H9 (cell line): ENCODE data around the gene YIPF1. TPM values are rescaled to one million over a fixed set of nuclear protein-coding genes. Genes with fewer than 3 reads are reported as not detected.
"Not testable (repeated sequence)": the region's sequence is repeated elsewhere in the genome, so short reads cannot be mapped to it uniquely, and the experiment has no call there.

Source experiments
- DNase-seq: peaks from one replicate; pipeline ENCODE4 v3.0.0-alpha.2; 2017
- H2AFZ ChIP-seq: one replicate; pipeline ENCODE4 v1.6.1; 2013; ENCODE audit warnings: mild to moderate bottlenecking, low read length, control low read depth, moderate library complexity
- H2AK5ac ChIP-seq: 2 replicates; pipeline ENCODE4 v1.6.1; 2013; ENCODE audit warnings: low read length, control low read depth, mixed read lengths; ENCODE audit not compliant: insufficient read length
- H2BK120ac ChIP-seq: one replicate; pipeline ENCODE4 v1.6.1; 2013; ENCODE audit warnings: low read depth, mild to moderate bottlenecking, low read length, control low read depth, inconsistent platforms; ENCODE audit not compliant: poor library complexity, severe bottlenecking
- H2BK12ac ChIP-seq: 2 replicates; pipeline ENCODE4 v1.6.1; 2013; ENCODE audit warnings: low read length, control low read depth, mixed read lengths, low read depth; ENCODE audit not compliant: insufficient read length
- H2BK15ac ChIP-seq: 2 replicates; pipeline ENCODE4 v1.6.1; 2013; ENCODE audit warnings: low read depth, low read length, control low read depth
- H2BK20ac ChIP-seq: one replicate; pipeline ENCODE4 v1.6.1; 2013; ENCODE audit warnings: low read depth, mild to moderate bottlenecking, low read length, control low read depth, inconsistent platforms; ENCODE audit not compliant: poor library complexity, severe bottlenecking
- H2BK5ac ChIP-seq: 2 replicates; pipeline ENCODE4 v1.6.1; 2013; ENCODE audit warnings: low read length, control low read depth, mixed read lengths; ENCODE audit not compliant: insufficient read length
- H3K14ac ChIP-seq: 2 replicates; pipeline ENCODE4 v1.6.1; 2013; ENCODE audit warnings: low read length, control low read depth; ENCODE audit not compliant: insufficient read depth
- H3K18ac ChIP-seq: 2 replicates; pipeline ENCODE4 v1.6.1; 2013; ENCODE audit warnings: low read depth, mild to moderate bottlenecking, mixed read lengths, low read length, control low read depth; ENCODE audit not compliant: insufficient read length
- H3K23ac ChIP-seq: 2 replicates; pipeline ENCODE4 v1.6.1; 2013; ENCODE audit warnings: low read length, control low read depth, mixed read lengths, low read depth; ENCODE audit not compliant: insufficient read length
- H3K23me2 ChIP-seq: 2 replicates; pipeline ENCODE4 v1.6.1; 2013; ENCODE audit warnings: low read depth, mild to moderate bottlenecking, mixed read lengths, low read length, control low read depth; ENCODE audit not compliant: insufficient read length, poor library complexity, severe bottlenecking
- H3K27ac ChIP-seq: 2 replicates; pipeline ENCODE4 v1.5.1; 2013; ENCODE audit warnings: low read length, control low read depth, mixed read lengths, low read depth; ENCODE audit not compliant: insufficient read length
- H3K27me3 ChIP-seq: 2 replicates; pipeline ENCODE4 v1.6.1; 2013; ENCODE audit warnings: low read length, control low read depth, inconsistent platforms; ENCODE audit not compliant: insufficient read depth
- H3K4ac ChIP-seq: 2 replicates; pipeline ENCODE4 v1.6.1; 2013; ENCODE audit warnings: low read depth, mild to moderate bottlenecking, control low read depth, inconsistent platforms, low read length, moderate library complexity
- H3K4me1 ChIP-seq: 2 replicates; pipeline ENCODE4 v1.6.1; 2013; ENCODE audit warnings: low read length, control low read depth, inconsistent platforms; ENCODE audit not compliant: insufficient read depth
- H3K4me2 ChIP-seq: 2 replicates; pipeline ENCODE4 v1.6.1; 2013; ENCODE audit warnings: low read length, control low read depth, mixed read lengths; ENCODE audit not compliant: insufficient read length, insufficient read depth
- H3K56ac ChIP-seq: 2 replicates; pipeline ENCODE4 v1.6.1; 2013; ENCODE audit warnings: low read depth, mild to moderate bottlenecking, mixed read lengths, low read length, control low read depth; ENCODE audit not compliant: insufficient read length
- H3K79me1 ChIP-seq: 2 replicates; pipeline ENCODE4 v1.6.1; 2013; ENCODE audit warnings: low read depth, mild to moderate bottlenecking, moderate library complexity, low read length, control low read depth, inconsistent platforms; ENCODE audit not compliant: insufficient read depth, poor library complexity, severe bottlenecking
- H3K79me2 ChIP-seq: 2 replicates; pipeline ENCODE4 v1.6.1; 2013; ENCODE audit warnings: low read length, control low read depth, inconsistent platforms; ENCODE audit not compliant: insufficient read depth
- H3K9ac ChIP-seq: 2 replicates; pipeline ENCODE4 v1.6.1; 2013; ENCODE audit warnings: low read length, control low read depth, mixed read lengths; ENCODE audit not compliant: insufficient read length; ENCODE audit errors: extremely low read depth
- H3K9me3 ChIP-seq: one replicate; pipeline ENCODE4 v1.6.1; 2013; ENCODE audit warnings: low read depth, low read length, inconsistent platforms; ENCODE audit not compliant: control insufficient read depth
- H3T11ph ChIP-seq: one replicate; pipeline ENCODE4 v1.6.1; 2013; ENCODE audit warnings: mild to moderate bottlenecking, low read length, control low read depth, inconsistent platforms
- H4K20me1 ChIP-seq: one replicate; pipeline ENCODE4 v1.6.1; 2013; ENCODE audit not compliant: control insufficient read depth, insufficient read length, insufficient read depth
- H4K5ac ChIP-seq: 2 replicates; pipeline ENCODE4 v1.6.1; 2013; ENCODE audit warnings: low read depth, mild to moderate bottlenecking, mixed read lengths, low read length, control low read depth; ENCODE audit not compliant: insufficient read length
- H4K8ac ChIP-seq: replicated peaks from 2 replicates; pipeline ENCODE4 v1.6.1; 2013; ENCODE audit warnings: low read length, control low read depth, mixed read lengths, low read depth; ENCODE audit not compliant: insufficient read length
- H4K91ac ChIP-seq: 2 replicates; pipeline ENCODE4 v1.6.1; 2013; ENCODE audit warnings: low read depth, mild to moderate bottlenecking, moderate library complexity, mixed read lengths, low read length, control low read depth; ENCODE audit not compliant: insufficient read length
- H3K27ac Mint-ChIP-seq, 3 experiments: 2 replicates in 2 of 3; 3 replicates in 1 of 3; pipeline ENCODE4 v1.8.0; 2020 to 2021; ENCODE audit warnings: mixed read lengths in 3 of 3, mild to moderate bottlenecking in 1 of 3, moderate library complexity in 1 of 3
- H3K27me3 Mint-ChIP-seq: 2 replicates; pipeline ENCODE4 v1.8.0; 2021; ENCODE audit warnings: low read depth, mild to moderate bottlenecking, moderate library complexity, mixed read lengths
- H3K36me3 Mint-ChIP-seq, 3 experiments: 2 replicates in 2 of 3; 3 replicates in 1 of 3; pipeline ENCODE4 v1.8.0; 2020 to 2021; ENCODE audit warnings: low read depth in 3 of 3, mixed read lengths in 3 of 3; ENCODE audit not compliant: insufficient read depth in 1 of 3
- H3K4me1 Mint-ChIP-seq, 2 experiments: 2 replicates each; pipeline ENCODE4 v1.8.0; 2020; ENCODE audit warnings: mixed read lengths in 2 of 2
- H3K4me3 Mint-ChIP-seq, 2 experiments: 2 replicates in 1 of 2; 3 replicates in 1 of 2; pipeline ENCODE4 v1.8.0; 2020 to 2021; ENCODE audit warnings: mild to moderate bottlenecking in 2 of 2, mixed read lengths in 2 of 2, moderate library complexity in 1 of 2
- H3K9me3 Mint-ChIP-seq, 2 experiments: 2 replicates in 1 of 2; 3 replicates in 1 of 2; pipeline ENCODE4 v1.8.0; 2020; ENCODE audit warnings: mild to moderate bottlenecking in 2 of 2, mixed read lengths in 2 of 2, moderate library complexity in 1 of 2
- WGBS: extraction: QIAGEN DNeasy Blood & Tissue Kit; methylation state at CpG from one replicate; pipeline ENCODE4 v1.1.7; 2013; ENCODE audit warnings: missing lambda C conversion rate, low lambda C conversion rate, mixed read lengths; ENCODE audit not compliant: insufficient read length; ENCODE audit errors: extremely low coverage; 5-methylcytosine and 5-hydroxymethylcytosine counted together
- total RNA-seq: library from RNA; stranded (reverse); gene quantifications from 2 replicates; pipeline ENCODE4 v1.2.1, GENCODE V29; 2021

YIPF1 gene
- total RNA-seq, 1 experiment from 2014 or later: 29.1 TPM

DNA sequence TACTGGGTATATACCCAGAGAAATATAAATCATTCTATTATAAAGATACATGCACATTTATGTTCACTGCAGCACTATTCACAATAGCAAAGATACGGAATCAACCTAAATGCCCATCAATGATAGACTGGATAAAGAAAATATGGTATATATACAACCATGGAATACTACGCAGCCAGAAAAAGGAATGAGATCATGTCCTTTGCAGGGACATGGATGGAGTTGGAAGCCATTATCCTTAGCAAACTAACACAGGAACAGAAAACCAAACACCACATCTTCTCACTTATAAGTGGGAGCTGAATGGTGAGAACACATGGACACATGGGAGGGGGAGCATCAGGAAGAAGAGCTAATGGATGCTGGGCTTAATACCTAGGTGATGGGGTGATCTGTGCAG lies 7.7 kb downstream of the YIPF1 start:
- H3K9me3 ChIP-seq, H3K4me3 Mint-ChIP-seq, H3K9me3 Mint-ChIP-seq, H3K79me2 ChIP-seq, H3K9ac ChIP-seq, H4K5ac ChIP-seq, H3K27ac ChIP-seq, H3T11ph ChIP-seq, H3K56ac ChIP-seq, H3K27ac Mint-ChIP-seq, H3K4me1 Mint-ChIP-seq, H2BK5ac ChIP-seq, H4K20me1 ChIP-seq, H2AFZ ChIP-seq, H3K4me1 ChIP-seq, H3K18ac ChIP-seq, H4K91ac ChIP-seq, H3K27me3 Mint-ChIP-seq, H2BK20ac ChIP-seq, H4K8ac ChIP-seq, H2BK15ac ChIP-seq, H3K23ac ChIP-seq, H2BK120ac ChIP-seq, H3K79me1 ChIP-seq, DNase-seq, H3K4ac ChIP-seq, H2BK12ac ChIP-seq, H3K4me2 ChIP-seq, H2AK5ac ChIP-seq, H3K23me2 ChIP-seq, H3K27me3 ChIP-seq, H3K14ac ChIP-seq: not testable (repeated sequence)
- WGBS: no CpG with 5 or more reads among the region's 2 CpGs
- H3K36me3 Mint-ChIP-seq: peaks cover 16 to 46% (median 29%) of the 10 kb centered on the region in 3 experiments; a peak in 6 of 7 replicates
